ENCODE results near the gene FLNB.

Gene FLNB

DNA sequence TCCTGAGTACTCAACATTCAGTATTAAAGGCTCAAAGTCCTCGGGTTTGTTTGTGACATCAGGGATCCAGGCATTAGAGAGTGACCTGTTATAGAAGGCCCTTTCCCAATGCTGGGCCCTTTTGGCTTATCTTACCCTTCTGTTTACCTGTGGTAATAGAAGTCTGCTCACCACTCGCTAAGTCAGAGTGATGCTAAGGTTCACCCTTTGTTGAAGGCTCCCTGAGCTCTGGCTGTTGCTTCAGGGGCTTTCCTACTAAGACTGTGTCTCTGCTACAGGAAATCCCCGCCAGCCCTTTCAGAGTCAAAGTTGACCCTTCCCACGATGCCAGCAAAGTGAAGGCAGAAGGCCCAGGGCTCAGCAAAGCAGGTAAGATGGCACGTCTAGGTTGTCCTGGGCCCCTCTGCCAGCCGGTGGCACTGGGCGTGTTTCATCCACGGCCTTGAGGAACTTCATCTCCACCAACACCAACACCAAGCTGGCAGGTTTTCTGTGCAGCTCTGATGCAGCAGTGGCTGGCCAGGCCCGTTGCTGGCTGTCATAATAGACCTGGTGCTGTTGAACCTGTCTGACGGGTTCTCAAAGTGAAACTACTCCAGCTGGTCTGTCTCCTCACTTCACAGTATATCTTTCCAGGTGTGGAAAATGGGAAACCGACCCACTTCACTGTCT, 103.4 kb downstream of the FLNB start (continued):
- TF ChIP-seq, protein P1, sequence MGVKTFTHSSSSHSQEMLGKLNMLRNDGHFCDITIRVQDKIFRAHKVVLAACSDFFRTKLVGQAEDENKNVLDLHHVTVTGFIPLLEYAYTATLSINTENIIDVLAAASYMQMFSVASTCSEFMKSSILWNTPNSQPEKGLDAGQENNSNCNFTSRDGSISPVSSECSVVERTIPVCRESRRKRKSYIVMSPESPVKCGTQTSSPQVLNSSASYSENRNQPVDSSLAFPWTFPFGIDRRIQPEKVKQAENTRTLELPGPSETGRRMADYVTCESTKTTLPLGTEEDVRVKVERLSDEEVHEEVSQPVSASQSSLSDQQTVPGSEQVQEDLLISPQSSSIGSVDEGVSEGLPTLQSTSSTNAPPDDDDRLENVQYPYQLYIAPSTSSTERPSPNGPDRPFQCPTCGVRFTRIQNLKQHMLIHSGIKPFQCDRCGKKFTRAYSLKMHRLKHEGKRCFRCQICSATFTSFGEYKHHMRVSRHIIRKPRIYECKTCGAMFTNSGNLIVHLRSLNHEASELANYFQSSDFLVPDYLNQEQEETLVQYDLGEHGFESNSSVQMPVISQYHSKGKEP (tag by site-specific recombination; IDR thresholded peaks at IDR 0.05) = no peak

DNA sequence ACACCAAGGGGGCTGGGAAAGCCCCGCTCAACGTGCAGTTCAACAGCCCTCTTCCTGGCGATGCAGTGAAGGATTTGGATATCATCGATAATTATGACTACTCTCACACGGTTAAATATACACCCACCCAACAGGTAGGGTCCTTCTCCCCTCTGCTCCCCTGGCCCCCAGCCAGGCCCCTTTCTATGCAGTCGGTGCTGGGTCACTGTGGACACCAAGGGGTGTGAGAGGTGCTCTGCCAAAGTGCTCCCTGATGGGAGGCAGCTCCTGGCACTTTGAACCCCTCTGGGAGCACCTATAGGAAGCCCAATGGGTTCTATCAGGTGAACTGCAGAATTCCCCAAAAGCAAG, 103.9 kb downstream of the FLNB start:
- POLR2A ChIA-PET = interaction anchor here (0.5 kb wide), 1 partner anchor 996 kb away, joined by 3 read pairs; no protein-coding TSS in a partner anchor
- TF ChIP-seq ZFP69B (tag by site-specific recombination; IDR thresholded peaks at IDR 0.05) (no peak), ZNF510 (tag by site-specific recombination; IDR thresholded peaks at IDR 0.05; ENCODE audit: insufficient replicate concordance) (no peak), ZNF354C (tag by site-specific recombination; IDR thresholded peaks at IDR 0.05; ENCODE audit: borderline replicate concordance, low read depth) (no peak), ZNF701 (tag by site-specific recombination; IDR thresholded peaks at IDR 0.05) (no peak), ZNF266 (tag by site-specific recombination; IDR thresholded peaks at IDR 0.05; ENCODE audit: low read depth) (no peak), ZSCAN23 (tag by site-specific recombination; IDR thresholded peaks at IDR 0.05) (no peak)
- TF ChIP-seq, protein P2, sequence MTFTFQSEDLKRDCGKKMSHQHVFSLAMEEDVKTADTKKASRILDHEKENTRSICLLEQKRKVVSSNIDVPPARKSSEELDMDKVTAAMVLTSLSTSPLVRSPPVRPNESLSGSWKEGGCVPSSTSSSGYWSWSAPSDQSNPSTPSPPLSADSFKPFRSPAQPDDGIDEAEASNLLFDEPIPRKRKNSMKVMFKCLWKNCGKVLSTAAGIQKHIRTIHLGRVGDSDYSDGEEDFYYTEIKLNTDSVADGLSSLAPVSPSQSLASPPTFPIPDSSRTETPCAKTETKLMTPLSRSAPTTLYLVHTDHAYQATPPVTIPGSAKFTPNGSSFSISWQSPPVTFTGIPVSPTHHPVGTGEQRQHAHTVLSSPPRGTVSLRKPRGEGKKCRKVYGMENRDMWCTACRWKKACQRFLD (tag by site-specific recombination; IDR thresholded peaks at IDR 0.05) = no peak
- TF ChIP-seq, protein P3, sequence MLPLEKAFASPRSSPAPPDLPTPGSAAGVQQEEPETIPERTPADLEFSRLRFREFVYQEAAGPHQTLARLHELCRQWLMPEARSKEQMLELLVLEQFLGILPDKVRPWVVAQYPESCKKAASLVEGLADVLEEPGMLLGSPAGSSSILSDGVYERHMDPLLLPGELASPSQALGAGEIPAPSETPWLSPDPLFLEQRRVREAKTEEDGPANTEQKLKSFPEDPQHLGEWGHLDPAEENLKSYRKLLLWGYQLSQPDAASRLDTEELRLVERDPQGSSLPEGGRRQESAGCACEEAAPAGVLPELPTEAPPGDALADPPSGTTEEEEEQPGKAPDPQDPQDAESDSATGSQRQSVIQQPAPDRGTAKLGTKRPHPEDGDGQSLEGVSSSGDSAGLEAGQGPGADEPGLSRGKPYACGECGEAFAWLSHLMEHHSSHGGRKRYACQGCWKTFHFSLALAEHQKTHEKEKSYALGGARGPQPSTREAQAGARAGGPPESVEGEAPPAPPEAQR (tag by site-specific recombination; IDR thresholded peaks at IDR 0.05) = no peak
- TF ChIP-seq, protein P4, sequence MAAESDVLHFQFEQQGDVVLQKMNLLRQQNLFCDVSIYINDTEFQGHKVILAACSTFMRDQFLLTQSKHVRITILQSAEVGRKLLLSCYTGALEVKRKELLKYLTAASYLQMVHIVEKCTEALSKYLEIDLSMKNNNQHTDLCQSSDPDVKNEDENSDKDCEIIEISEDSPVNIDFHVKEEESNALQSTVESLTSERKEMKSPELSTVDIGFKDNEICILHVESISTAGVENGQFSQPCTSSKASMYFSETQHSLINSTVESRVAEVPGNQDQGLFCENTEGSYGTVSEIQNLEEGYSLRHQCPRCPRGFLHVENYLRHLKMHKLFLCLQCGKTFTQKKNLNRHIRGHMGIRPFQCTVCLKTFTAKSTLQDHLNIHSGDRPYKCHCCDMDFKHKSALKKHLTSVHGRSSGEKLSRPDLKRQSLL (tag by site-specific recombination; IDR thresholded peaks at IDR 0.05) = no peak
- Histone ChIP-seq H3K9me3 (ENCODE audit: control insufficient read depth, insufficient read depth, low read depth, low read length) (no peaks in the 10 kb centered on the region), H3K27ac (ENCODE audit: extremely low read depth, low read depth, low read length) (no peak overlapping the region), H3K4me3 (ENCODE audit: low read depth, low read length) (no peak overlapping the region), H3K4me1 (ENCODE audit: control insufficient read depth, insufficient read depth, low read length) (no peaks in the 10 kb centered on the region), H3K36me3 (ENCODE audit: control insufficient read depth in 2 of 2, insufficient read depth in 1 of 2, low read length in 2 of 2) (peaks cover 0 to 84% of the 10 kb centered on the region in 2 experiments; a peak in 2 of 3 replicates)
- CTCF ChIA-PET = no interaction called here

DNA sequence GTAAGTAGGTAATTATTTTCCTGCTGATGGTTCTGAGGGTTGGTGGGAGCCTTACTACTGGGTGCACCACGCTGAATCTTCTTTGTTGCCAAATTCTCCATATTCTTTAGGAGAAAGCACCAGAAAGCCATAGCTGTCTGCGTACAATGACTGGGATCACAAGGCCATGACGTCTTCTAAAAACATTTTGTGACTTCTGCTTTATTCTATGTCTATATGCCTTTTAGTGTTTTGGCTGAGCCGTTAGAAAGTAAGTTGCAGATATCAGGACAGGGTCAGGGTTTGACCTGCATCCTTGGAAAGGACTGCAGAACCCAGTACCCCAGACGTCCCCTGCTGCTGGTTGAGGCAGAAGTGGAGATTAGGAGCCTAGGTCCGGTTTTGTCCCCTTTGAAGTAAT, 107.0 kb downstream of the FLNB start:
- no peak overlapping the region for H3K27ac ChIP-seq (ENCODE audit: extremely low read depth, low read depth, low read length)
- H3K9me3 ChIP-seq (ENCODE audit: control insufficient read depth, insufficient read depth, low read depth, low read length) = no peaks in the 10 kb centered on the region
- H3K4me1 ChIP-seq (ENCODE audit: control insufficient read depth, insufficient read depth, low read length) = no peaks in the 10 kb centered on the region
- peaks cover 0 to 82% of the 10 kb centered on the region in 2 experiments; a peak in 2 of 3 replicates for H3K36me3 ChIP-seq (ENCODE audit: control insufficient read depth in 2 of 2, insufficient read depth in 1 of 2, low read length in 2 of 2)
- ChIA-PET CTCF (no interaction called here), POLR2A (no interaction called here)
- H3K4me3 ChIP-seq (ENCODE audit: low read depth, low read length) = no peak overlapping the region
- TF ChIP-seq FEZF1 (tag by site-specific recombination; IDR thresholded peaks at IDR 0.05) (no peak), ZNF24 (tag by site-specific recombination; IDR thresholded peaks at IDR 0.05) (no peak), ZNF837 (tag by site-specific recombination; IDR thresholded peaks at IDR 0.05) (no peak), ZNF2 (tag by site-specific recombination; IDR thresholded peaks at IDR 0.05) (no peak), KLF1 (tag by site-specific recombination; IDR thresholded peaks at IDR 0.05) (no peak), ZNF140 (tag by site-specific recombination; IDR thresholded peaks at IDR 0.05) (no peak)
- TF ChIP-seq, protein P5, sequence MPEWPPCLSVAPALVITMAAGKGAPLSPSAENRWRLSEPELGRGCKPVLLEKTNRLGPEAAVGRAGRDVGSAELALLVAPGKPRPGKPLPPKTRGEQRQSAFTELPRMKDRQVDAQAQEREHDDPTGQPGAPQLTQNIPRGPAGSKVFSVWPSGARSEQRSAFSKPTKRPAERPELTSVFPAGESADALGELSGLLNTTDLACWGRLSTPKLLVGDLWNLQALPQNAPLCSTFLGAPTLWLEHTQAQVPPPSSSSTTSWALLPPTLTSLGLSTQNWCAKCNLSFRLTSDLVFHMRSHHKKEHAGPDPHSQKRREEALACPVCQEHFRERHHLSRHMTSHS (tag by site-specific recombination; IDR thresholded peaks at IDR 0.05) = no peak
- TF ChIP-seq, protein P6, sequence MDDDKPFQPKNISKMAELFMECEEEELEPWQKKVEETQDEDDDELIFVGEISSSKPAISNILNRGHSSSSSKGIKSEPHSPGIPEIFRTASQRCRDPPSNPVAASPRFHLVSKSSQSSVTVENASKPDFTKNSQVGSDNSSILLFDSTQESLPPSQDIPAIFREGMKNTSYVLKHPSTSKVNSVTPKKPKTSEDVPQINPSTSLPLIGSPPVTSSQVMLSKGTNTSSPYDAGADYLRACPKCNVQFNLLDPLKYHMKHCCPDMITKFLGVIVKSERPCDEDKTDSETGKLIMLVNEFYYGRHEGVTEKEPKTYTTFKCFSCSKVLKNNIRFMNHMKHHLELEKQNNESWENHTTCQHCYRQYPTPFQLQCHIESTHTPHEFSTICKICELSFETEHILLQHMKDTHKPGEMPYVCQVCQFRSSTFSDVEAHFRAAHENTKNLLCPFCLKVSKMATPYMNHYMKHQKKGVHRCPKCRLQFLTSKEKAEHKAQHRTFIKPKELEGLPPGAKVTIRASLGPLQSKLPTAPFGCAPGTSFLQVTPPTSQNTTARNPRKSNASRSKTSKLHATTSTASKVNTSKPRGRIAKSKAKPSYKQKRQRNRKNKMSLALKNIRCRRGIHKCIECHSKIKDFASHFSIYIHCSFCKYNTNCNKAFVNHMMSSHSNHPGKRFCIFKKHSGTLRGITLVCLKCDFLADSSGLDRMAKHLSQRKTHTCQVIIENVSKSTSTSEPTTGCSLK (tag by site-specific recombination; IDR thresholded peaks at IDR 0.05) = no peak
- TF ChIP-seq, protein P4 (tag by site-specific recombination; IDR thresholded peaks at IDR 0.05) = no peak
- TF ChIP-seq, protein P7, sequence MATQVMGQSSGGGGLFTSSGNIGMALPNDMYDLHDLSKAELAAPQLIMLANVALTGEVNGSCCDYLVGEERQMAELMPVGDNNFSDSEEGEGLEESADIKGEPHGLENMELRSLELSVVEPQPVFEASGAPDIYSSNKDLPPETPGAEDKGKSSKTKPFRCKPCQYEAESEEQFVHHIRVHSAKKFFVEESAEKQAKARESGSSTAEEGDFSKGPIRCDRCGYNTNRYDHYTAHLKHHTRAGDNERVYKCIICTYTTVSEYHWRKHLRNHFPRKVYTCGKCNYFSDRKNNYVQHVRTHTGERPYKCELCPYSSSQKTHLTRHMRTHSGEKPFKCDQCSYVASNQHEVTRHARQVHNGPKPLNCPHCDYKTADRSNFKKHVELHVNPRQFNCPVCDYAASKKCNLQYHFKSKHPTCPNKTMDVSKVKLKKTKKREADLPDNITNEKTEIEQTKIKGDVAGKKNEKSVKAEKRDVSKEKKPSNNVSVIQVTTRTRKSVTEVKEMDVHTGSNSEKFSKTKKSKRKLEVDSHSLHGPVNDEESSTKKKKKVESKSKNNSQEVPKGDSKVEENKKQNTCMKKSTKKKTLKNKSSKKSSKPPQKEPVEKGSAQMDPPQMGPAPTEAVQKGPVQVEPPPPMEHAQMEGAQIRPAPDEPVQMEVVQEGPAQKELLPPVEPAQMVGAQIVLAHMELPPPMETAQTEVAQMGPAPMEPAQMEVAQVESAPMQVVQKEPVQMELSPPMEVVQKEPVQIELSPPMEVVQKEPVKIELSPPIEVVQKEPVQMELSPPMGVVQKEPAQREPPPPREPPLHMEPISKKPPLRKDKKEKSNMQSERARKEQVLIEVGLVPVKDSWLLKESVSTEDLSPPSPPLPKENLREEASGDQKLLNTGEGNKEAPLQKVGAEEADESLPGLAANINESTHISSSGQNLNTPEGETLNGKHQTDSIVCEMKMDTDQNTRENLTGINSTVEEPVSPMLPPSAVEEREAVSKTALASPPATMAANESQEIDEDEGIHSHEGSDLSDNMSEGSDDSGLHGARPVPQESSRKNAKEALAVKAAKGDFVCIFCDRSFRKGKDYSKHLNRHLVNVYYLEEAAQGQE (tag by site-specific recombination; IDR thresholded peaks at IDR 0.05) = no peak

Measured in HEK293 (cell line).